Measurements from ENCODE around the gene MGRN1. TPM values are rescaled to one million over a fixed set of nuclear protein-coding genes. Genes with fewer than 3 reads are reported as not detected.

Gene MGRN1
- total RNA-seq, 4 donors from 2014 or later = 49.1 to 127 (median 79.5) TPM

- TF ChIP-seq, protein P1, sequence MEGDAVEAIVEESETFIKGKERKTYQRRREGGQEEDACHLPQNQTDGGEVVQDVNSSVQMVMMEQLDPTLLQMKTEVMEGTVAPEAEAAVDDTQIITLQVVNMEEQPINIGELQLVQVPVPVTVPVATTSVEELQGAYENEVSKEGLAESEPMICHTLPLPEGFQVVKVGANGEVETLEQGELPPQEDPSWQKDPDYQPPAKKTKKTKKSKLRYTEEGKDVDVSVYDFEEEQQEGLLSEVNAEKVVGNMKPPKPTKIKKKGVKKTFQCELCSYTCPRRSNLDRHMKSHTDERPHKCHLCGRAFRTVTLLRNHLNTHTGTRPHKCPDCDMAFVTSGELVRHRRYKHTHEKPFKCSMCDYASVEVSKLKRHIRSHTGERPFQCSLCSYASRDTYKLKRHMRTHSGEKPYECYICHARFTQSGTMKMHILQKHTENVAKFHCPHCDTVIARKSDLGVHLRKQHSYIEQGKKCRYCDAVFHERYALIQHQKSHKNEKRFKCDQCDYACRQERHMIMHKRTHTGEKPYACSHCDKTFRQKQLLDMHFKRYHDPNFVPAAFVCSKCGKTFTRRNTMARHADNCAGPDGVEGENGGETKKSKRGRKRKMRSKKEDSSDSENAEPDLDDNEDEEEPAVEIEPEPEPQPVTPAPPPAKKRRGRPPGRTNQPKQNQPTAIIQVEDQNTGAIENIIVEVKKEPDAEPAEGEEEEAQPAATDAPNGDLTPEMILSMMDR (IDR thresholded peaks at IDR 0.05) = no peak
- no peak for TF ChIP-seq EP300 (IDR thresholded peaks at IDR 0.05; ENCODE audit: low read depth)
- TF ChIP-seq POLR2A (IDR thresholded peaks at IDR 0.05) = no peak
- no peak for TF ChIP-seq POLR2AphosphoS5 (IDR thresholded peaks at IDR 0.05)
- H3K4me3 ChIP-seq = no peak overlapping the region
- H3K27me3 ChIP-seq = no peaks in the 10 kb centered on the region
- in situ Hi-C loops (cut with MboI; ENCODE audit: low pct_ligation_motif_present in 1 of 4, low pct_unique_long_range_greater_than_20kb in 1 of 4, low sequenced_read_pairs in 3 of 4) = no loop called here
- 64 to 69% methylated on average over 5 to 6 of the region's 6 CpGs for WGBS, 2 donors (ENCODE audit: low coverage in 1 of 2)
- no peaks in the 10 kb centered on the region for H3K36me3 ChIP-seq
- DNase-seq = no peak
- no peak overlapping the region for H3K27ac ChIP-seq
- H3K4me1 ChIP-seq = no peaks in the 10 kb centered on the region
- intact Hi-C loops (cut with DNase I; ENCODE audit: low total_unique reads) = loop anchor here (10.0 kb wide), 1 partner anchor 75 kb away; no protein-coding TSS in a partner anchor
- no peaks in the 10 kb centered on the region for H3K9me3 ChIP-seq
Observed at GRCh38 chr16:4580250-4580649, 44.4 kb upstream of the MGRN1 start.

DNA sequence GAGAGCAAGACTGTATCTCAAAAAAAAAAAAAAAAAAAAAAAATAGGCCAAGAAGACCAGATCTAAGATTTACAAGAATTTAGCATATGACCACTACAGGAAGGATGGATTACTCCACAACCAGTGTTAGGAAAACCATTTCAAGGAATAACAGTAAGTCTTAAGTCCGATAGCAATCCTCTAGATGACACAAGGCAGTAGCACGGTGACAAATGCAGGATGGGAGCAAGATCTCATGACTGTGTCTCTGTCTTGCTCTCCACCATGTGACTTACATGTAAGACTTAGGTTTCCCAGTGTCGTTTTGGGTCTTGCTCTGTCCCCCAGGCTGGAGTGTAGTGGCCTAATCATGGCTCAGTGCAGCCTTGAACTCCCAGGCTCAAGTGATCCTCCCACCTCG, 40.7 kb upstream of the MGRN1 start:
- intact Hi-C loops (cut with DNase I; ENCODE audit: low total_unique reads) = loop anchor here (10.0 kb wide), 1 partner anchor 79 kb away; no protein-coding TSS in a partner anchor
- 70 to 73% methylated on average over 2 to 4 of the region's 4 CpGs for WGBS, 2 donors (ENCODE audit: low coverage in 1 of 2)
- Histone ChIP-seq H3K4me3 (no peak overlapping the region), H3K36me3 (no peaks in the 10 kb centered on the region), H3K9me3 (no peaks in the 10 kb centered on the region), H3K27me3 (peaks cover 4% of the 10 kb centered on the region), H3K4me1 (no peaks in the 10 kb centered on the region), H3K27ac (no peak overlapping the region)
- no peak for DNase-seq
- TF ChIP-seq EP300 (IDR thresholded peaks at IDR 0.05; ENCODE audit: low read depth) (no peak), POLR2A (IDR thresholded peaks at IDR 0.05) (no peak), POLR2AphosphoS5 (IDR thresholded peaks at IDR 0.05) (no peak)
- TF ChIP-seq, protein P1 (IDR thresholded peaks at IDR 0.05) = no peak
- in situ Hi-C loops (cut with MboI; ENCODE audit: low pct_ligation_motif_present in 1 of 4, low pct_unique_long_range_greater_than_20kb in 1 of 4, low sequenced_read_pairs in 3 of 4) = no loop called here

- Histone ChIP-seq H3K27me3 (peaks cover 4% of the 10 kb centered on the region), H3K4me3 (no peak overlapping the region), H3K36me3 (no peaks in the 10 kb centered on the region), H3K9me3 (no peaks in the 10 kb centered on the region), H3K4me1 (no peaks in the 10 kb centered on the region), H3K27ac (no peak overlapping the region)
- DNase-seq = no peak
- intact Hi-C loops (cut with DNase I; ENCODE audit: low total_unique reads) = loop anchor here (5.0 to 10.0 kb wide), 2 partner anchors 61 to 81 kb away; no protein-coding TSS in a partner anchor
- WGBS, 2 donors (ENCODE audit: low coverage in 1 of 2) = 60 to 72% methylated on average over 7 of the region's 7 CpGs
- in situ Hi-C loops (cut with MboI; ENCODE audit: low pct_ligation_motif_present in 1 of 4, low pct_unique_long_range_greater_than_20kb in 1 of 4, low sequenced_read_pairs in 3 of 4) = no loop called here
- no peak for TF ChIP-seq POLR2AphosphoS5 (IDR thresholded peaks at IDR 0.05)
- no peak for TF ChIP-seq POLR2A (IDR thresholded peaks at IDR 0.05)
- TF ChIP-seq, protein P1 (IDR thresholded peaks at IDR 0.05) = no peak
- no peak for TF ChIP-seq EP300 (IDR thresholded peaks at IDR 0.05; ENCODE audit: low read depth)
Observed at GRCh38 chr16:4586291-4586690, 38.3 kb upstream of the MGRN1 start.

DNA sequence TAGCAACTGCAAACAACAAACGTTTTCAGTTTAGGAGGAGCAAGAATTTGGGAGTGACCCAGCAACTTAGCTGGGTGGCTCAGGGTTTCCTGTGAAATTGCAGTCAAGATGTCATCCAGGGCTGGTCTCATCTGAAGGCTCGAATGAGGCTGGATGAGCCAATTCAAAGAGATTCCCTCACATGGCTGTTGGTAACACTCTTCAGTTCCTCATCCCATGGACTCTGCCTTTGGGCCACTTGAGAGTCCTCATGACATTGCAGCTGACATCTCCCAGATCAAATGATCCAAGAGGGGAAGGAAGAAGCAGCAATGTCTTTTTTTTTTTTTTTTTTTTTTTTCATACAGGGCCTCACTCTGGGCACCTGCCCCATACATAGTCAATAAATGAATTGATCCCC, 36.2 kb upstream of the MGRN1 start:
- Histone ChIP-seq H3K27ac (no peak overlapping the region), H3K36me3 (no peaks in the 10 kb centered on the region), H3K4me1 (no peaks in the 10 kb centered on the region), H3K27me3 (peaks cover 4% of the 10 kb centered on the region), H3K4me3 (no peak overlapping the region), H3K9me3 (no peaks in the 10 kb centered on the region)
- TF ChIP-seq, protein P1 (IDR thresholded peaks at IDR 0.05) = no peak
- TF ChIP-seq POLR2AphosphoS5 (IDR thresholded peaks at IDR 0.05) = no peak
- no peak for TF ChIP-seq EP300 (IDR thresholded peaks at IDR 0.05; ENCODE audit: low read depth)
- TF ChIP-seq POLR2A (IDR thresholded peaks at IDR 0.05) = no peak
- WGBS, 2 donors (ENCODE audit: low coverage in 1 of 2) = 63 to 73% methylated on average over 2 of the region's 2 CpGs
- in situ Hi-C loops (cut with MboI; ENCODE audit: low pct_ligation_motif_present in 1 of 4, low pct_unique_long_range_greater_than_20kb in 1 of 4, low sequenced_read_pairs in 3 of 4) = no loop called here
- intact Hi-C loops (cut with DNase I; ENCODE audit: low total_unique reads) = loop anchor here (5.0 to 10.0 kb wide), 2 partner anchors 59 to 84 kb away; no protein-coding TSS in a partner anchor
- DNase-seq = no peak
